ENCODE measurements around the gene WNT7B. TPM values are rescaled to one million over a fixed set of nuclear protein-coding genes. Genes with fewer than 3 reads are reported as not detected.

The WNT7B gene
- total and polyA plus RNA-seq, 2 experiments from 2014 or later, result 0.10 TPM; not detected in 1

DNA sequence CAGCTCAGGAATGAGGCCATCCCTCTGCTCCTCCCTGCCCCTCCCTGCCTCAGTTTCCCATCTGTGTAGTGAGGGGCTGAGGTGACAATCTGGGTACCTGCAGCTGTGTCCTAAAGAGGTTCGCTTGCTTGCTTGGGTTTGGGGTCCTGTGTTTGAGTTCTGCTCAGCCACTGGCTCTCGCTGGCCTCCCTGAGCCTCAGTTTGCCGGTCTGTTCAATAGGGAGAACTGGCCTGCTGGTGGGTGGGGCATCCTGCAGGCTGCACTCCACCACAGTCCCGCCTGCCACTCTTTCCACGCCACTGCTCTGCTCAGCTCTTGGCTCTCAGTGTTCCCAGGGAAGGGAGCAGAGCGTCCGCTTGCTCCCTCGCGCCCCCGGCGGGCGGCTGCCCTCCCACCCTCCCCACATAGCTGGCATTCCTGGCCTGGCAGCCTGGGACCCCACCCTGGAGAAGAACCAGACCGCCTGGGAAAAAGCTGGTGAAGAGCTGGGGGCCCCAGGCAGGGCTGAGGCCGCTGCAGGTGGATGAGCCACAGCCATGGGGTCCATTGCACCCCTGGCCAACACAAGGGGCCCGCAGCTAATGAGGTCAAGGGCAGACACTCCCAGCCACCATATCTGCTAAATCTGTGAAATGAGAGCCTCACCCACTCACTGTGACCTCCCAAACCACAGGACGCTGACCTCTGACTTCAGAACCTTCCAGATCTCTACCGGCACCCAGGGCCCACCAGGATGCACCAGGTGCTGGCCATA, 15.1 kb downstream of the WNT7B start:
- Mint-ChIP-seq H3K36me3 (ENCODE audit: low read depth) (no peaks in the 10 kb centered on the region), H3K4me3 (no peak overlapping the region), H3K27ac (no peak overlapping the region), H3K9me3 (no peaks in the 10 kb centered on the region), H3K4me1 (peaks cover 10% of the 10 kb centered on the region), H3K27me3 (ENCODE audit: insufficient read depth, low read depth, poor library complexity) (peaks cover 18% of the 10 kb centered on the region)
- H3K4me2 ChIP-seq, result no peak overlapping the region
- no peaks in the 10 kb centered on the region for H3K36me3 ChIP-seq (ENCODE audit: insufficient read depth)
- H3K4me1 ChIP-seq (ENCODE audit: insufficient read depth), result no peaks in the 10 kb centered on the region; the same call in 1 of the 2 replicates
- no peak overlapping the region for H3K27ac ChIP-seq (ENCODE audit: low read depth)
- H3K79me2 ChIP-seq (replicated peaks; ENCODE audit: insufficient read depth), result no peaks in the 10 kb centered on the region
- ATAC-seq, result no peak
- DNase-seq (ENCODE audit: low spot score), result no peak
- no peak for TF ChIP-seq CREB1 (CRISPR knock-in tag; IDR thresholded peaks at IDR 0.05; ENCODE audit: low read depth)
- no peak for TF ChIP-seq ZNF331 (CRISPR knock-in tag; IDR thresholded peaks at IDR 0.05; ENCODE audit: low read depth)
- TF ChIP-seq EZH2 (IDR thresholded peaks at IDR 0.05; ENCODE audit: low read depth, unreplicated experiment), result no peak
- TF ChIP-seq, protein P1, sequence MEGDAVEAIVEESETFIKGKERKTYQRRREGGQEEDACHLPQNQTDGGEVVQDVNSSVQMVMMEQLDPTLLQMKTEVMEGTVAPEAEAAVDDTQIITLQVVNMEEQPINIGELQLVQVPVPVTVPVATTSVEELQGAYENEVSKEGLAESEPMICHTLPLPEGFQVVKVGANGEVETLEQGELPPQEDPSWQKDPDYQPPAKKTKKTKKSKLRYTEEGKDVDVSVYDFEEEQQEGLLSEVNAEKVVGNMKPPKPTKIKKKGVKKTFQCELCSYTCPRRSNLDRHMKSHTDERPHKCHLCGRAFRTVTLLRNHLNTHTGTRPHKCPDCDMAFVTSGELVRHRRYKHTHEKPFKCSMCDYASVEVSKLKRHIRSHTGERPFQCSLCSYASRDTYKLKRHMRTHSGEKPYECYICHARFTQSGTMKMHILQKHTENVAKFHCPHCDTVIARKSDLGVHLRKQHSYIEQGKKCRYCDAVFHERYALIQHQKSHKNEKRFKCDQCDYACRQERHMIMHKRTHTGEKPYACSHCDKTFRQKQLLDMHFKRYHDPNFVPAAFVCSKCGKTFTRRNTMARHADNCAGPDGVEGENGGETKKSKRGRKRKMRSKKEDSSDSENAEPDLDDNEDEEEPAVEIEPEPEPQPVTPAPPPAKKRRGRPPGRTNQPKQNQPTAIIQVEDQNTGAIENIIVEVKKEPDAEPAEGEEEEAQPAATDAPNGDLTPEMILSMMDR (conservative IDR thresholded peaks at IDR 0.05; ENCODE audit: low read depth in 2 of 2), result no peak
- no peak for TF ChIP-seq ZNF114 (CRISPR knock-in tag; IDR thresholded peaks at IDR 0.05)
- TF ChIP-seq, protein P2, sequence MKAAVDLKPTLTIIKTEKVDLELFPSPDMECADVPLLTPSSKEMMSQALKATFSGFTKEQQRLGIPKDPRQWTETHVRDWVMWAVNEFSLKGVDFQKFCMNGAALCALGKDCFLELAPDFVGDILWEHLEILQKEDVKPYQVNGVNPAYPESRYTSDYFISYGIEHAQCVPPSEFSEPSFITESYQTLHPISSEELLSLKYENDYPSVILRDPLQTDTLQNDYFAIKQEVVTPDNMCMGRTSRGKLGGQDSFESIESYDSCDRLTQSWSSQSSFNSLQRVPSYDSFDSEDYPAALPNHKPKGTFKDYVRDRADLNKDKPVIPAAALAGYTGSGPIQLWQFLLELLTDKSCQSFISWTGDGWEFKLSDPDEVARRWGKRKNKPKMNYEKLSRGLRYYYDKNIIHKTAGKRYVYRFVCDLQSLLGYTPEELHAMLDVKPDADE (IDR thresholded peaks at IDR 0.05), result no peak
- TF ChIP-seq JUNB (IDR thresholded peaks at IDR 0.05; ENCODE audit: unreplicated experiment), result no peak
- TF ChIP-seq POLR2AphosphoS5 (IDR thresholded peaks at IDR 0.05; ENCODE audit: low read depth), result no peak
- TF ChIP-seq, protein P3, sequence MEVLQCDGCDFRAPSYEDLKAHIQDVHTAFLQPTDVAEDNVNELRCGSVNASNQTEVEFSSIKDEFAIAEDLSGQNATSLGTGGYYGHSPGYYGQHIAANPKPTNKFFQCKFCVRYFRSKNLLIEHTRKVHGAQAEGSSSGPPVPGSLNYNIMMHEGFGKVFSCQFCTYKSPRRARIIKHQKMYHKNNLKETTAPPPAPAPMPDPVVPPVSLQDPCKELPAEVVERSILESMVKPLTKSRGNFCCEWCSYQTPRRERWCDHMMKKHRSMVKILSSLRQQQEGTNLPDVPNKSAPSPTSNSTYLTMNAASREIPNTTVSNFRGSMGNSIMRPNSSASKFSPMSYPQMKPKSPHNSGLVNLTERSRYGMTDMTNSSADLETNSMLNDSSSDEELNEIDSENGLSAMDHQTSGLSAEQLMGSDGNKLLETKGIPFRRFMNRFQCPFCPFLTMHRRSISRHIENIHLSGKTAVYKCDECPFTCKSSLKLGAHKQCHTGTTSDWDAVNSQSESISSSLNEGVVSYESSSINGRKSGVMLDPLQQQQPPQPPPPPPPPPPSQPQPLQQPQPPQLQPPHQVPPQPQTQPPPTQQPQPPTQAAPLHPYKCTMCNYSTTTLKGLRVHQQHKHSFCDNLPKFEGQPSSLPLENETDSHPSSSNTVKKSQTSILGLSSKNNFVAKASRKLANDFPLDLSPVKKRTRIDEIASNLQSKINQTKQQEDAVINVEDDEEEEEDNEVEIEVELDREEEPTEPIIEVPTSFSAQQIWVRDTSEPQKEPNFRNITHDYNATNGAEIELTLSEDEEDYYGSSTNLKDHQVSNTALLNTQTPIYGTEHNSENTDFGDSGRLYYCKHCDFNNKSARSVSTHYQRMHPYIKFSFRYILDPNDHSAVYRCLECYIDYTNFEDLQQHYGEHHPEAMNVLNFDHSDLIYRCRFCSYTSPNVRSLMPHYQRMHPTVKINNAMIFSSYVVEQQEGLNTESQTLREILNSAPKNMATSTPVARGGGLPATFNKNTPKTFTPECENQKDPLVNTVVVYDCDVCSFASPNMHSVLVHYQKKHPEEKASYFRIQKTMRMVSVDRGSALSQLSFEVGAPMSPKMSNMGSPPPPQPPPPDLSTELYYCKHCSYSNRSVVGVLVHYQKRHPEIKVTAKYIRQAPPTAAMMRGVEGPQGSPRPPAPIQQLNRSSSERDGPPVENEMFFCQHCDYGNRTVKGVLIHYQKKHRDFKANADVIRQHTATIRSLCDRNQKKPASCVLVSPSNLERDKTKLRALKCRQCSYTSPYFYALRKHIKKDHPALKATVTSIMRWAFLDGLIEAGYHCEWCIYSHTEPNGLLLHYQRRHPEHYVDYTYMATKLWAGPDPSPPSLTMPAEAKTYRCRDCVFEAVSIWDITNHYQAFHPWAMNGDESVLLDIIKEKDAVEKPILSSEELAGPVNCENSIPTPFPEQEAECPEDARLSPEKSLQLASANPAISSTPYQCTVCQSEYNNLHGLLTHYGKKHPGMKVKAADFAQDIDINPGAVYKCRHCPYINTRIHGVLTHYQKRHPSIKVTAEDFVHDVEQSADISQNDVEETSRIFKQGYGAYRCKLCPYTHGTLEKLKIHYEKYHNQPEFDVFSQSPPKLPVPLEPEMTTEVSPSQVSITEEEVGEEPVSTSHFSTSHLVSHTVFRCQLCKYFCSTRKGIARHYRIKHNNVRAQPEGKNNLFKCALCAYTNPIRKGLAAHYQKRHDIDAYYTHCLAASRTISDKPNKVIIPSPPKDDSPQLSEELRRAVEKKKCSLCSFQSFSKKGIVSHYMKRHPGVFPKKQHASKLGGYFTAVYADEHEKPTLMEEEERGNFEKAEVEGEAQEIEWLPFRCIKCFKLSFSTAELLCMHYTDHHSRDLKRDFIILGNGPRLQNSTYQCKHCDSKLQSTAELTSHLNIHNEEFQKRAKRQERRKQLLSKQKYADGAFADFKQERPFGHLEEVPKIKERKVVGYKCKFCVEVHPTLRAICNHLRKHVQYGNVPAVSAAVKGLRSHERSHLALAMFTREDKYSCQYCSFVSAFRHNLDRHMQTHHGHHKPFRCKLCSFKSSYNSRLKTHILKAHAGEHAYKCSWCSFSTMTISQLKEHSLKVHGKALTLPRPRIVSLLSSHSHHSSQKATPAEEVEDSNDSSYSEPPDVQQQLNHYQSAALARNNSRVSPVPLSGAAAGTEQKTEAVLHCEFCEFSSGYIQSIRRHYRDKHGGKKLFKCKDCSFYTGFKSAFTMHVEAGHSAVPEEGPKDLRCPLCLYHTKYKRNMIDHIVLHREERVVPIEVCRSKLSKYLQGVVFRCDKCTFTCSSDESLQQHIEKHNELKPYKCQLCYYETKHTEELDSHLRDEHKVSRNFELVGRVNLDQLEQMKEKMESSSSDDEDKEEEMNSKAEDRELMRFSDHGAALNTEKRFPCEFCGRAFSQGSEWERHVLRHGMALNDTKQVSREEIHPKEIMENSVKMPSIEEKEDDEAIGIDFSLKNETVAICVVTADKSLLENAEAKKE (CRISPR knock-in tag; IDR thresholded peaks at IDR 0.05), result no peak
- TF ChIP-seq EZH2phosphoT487 (IDR thresholded peaks at IDR 0.05; ENCODE audit: unreplicated experiment), result no peak
- TF ChIP-seq, protein P4, sequence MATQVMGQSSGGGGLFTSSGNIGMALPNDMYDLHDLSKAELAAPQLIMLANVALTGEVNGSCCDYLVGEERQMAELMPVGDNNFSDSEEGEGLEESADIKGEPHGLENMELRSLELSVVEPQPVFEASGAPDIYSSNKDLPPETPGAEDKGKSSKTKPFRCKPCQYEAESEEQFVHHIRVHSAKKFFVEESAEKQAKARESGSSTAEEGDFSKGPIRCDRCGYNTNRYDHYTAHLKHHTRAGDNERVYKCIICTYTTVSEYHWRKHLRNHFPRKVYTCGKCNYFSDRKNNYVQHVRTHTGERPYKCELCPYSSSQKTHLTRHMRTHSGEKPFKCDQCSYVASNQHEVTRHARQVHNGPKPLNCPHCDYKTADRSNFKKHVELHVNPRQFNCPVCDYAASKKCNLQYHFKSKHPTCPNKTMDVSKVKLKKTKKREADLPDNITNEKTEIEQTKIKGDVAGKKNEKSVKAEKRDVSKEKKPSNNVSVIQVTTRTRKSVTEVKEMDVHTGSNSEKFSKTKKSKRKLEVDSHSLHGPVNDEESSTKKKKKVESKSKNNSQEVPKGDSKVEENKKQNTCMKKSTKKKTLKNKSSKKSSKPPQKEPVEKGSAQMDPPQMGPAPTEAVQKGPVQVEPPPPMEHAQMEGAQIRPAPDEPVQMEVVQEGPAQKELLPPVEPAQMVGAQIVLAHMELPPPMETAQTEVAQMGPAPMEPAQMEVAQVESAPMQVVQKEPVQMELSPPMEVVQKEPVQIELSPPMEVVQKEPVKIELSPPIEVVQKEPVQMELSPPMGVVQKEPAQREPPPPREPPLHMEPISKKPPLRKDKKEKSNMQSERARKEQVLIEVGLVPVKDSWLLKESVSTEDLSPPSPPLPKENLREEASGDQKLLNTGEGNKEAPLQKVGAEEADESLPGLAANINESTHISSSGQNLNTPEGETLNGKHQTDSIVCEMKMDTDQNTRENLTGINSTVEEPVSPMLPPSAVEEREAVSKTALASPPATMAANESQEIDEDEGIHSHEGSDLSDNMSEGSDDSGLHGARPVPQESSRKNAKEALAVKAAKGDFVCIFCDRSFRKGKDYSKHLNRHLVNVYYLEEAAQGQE (IDR thresholded peaks at IDR 0.05; ENCODE audit: unreplicated experiment), result no peak
- no peak for TF ChIP-seq STAT1 (IDR thresholded peaks at IDR 0.05; ENCODE audit: unreplicated experiment)
- no peak for TF ChIP-seq NANOG (IDR thresholded peaks at IDR 0.05; ENCODE audit: borderline replicate concordance)
- H3K9me2 ChIP-seq (ENCODE audit: insufficient read depth), result no peaks in the 10 kb centered on the region
- H3K4me3 ChIP-seq, result no peak overlapping the region
- no peak overlapping the region for H2AFZ ChIP-seq
- no peaks in the 10 kb centered on the region for H3K27me3 ChIP-seq (ENCODE audit: insufficient read depth)
- no peaks in the 10 kb centered on the region for H4K20me1 ChIP-seq (replicated peaks; ENCODE audit: insufficient read depth)
- H3F3A ChIP-seq (replicated peaks; ENCODE audit: low read depth), result no peaks in the 10 kb centered on the region

Data from GM23338 (cell line).